A549 (cell line): Measurements from ENCODE around the gene FCN1. TPM values are rescaled to one million over a fixed set of nuclear protein-coding genes. Genes with fewer than 3 reads are reported as not detected.

Experiments
- ATAC-seq, 2 experiments: fragments of 200-7000 bp in 1 of 2; fragments of >200 bp in 1 of 2; cut with Nextera tagmentation in 1 of 2; cut with Tn5 transposase in 1 of 2; 3 replicates each; pipeline versions ENCODE4 v1.8.0 to v1.9.1; 2018 to 2020; ENCODE audit warnings: mild to moderate bottlenecking in 1 of 2, moderate library complexity in 1 of 2
- CTCF ChIA-PET: fragments of 300-600 bp; sonication (Branson Sonifier 250); formaldehyde crosslinking; extraction: SDS; loops from one replicate; lab custom pipeline; 2021; ENCODE audit warnings: antibody characterized with exemption, inconsistent platforms; lab: Yijun Ruan, JAX
- POLR2A ChIA-PET: fragments of 350-600 bp; formaldehyde crosslinking; extraction: SDS; loops from one replicate; lab custom pipeline; 2021; ENCODE audit warnings: antibody characterized with exemption, inconsistent platforms; lab: Yijun Ruan, JAX
- DNase-seq, 2 experiments: peaks; one replicate each; pipeline versions ENCODE4 v3.0.0 to v3.0.0-alpha.2; 2011 to 2016; ENCODE audit warnings: low read depth in 1 of 2, low spot score in 1 of 2
- FAIRE-seq: peaks from 2 replicates; lab custom pipeline; 2011; peaks lifted over from hg19 to GRCh38; lab: Jason Lieb, UNC
- H3K27ac ChIP-seq, 2 experiments: fragments of >200 bp; sonication (Bioruptor Twin); formaldehyde crosslinking; 3 replicates each; pipeline ENCODE4 v1.5.1; 2016 to 2017
- H3K4me1 ChIP-seq: fragments of >200 bp; sonication (Bioruptor Twin); formaldehyde crosslinking; 3 replicates; pipeline ENCODE4 v1.6.1; 2016
- H3K4me2 ChIP-seq: fragments of >200 bp; sonication (Bioruptor Twin); formaldehyde crosslinking; 3 replicates; pipeline ENCODE4 v1.6.1; 2016
- H3K4me3 ChIP-seq: fragments of >200 bp; sonication (Bioruptor Twin); formaldehyde crosslinking; 3 replicates; pipeline ENCODE4 v1.5.1; 2016
- H3K9me3 ChIP-seq: fragments of >200 bp; sonication (Bioruptor Twin); formaldehyde crosslinking; 3 replicates; pipeline ENCODE4 v1.6.1; 2016
- BHLHE40 ChIP-seq: IDR thresholded peaks from 2 replicates; pipeline ENCODE4 v1.6.1; 2012; ENCODE audit warnings: low read depth, low read length, inconsistent platforms
- CEBPB ChIP-seq, 2 experiments: fragments of >200 bp in 1 of 2; sonication (Bioruptor Twin) in 1 of 2; formaldehyde crosslinking in 1 of 2; IDR thresholded peaks; 2 replicates each; pipeline ENCODE4 v1.6.1; 2012 to 2016
- CHD4 ChIP-seq: fragments of 200-600 bp; sonication (generic); IDR thresholded peaks from 2 replicates; pipeline ENCODE4 v1.6.1; 2016; ENCODE audit warnings: antibody characterized with exemption, mild to moderate bottlenecking, borderline replicate concordance
- ESRRA ChIP-seq: fragments of 150-350 bp; IDR thresholded peaks from 2 replicates; pipeline ENCODE4 v1.6.1; 2014; ENCODE audit warnings: mild to moderate bottlenecking, low read length, borderline replicate concordance
- FOSB ChIP-seq: fragments of 250-450 bp; sonication (Bioruptor Pico); IDR thresholded peaks from 2 replicates; pipeline ENCODE4 v1.5.0; 2020; ENCODE audit warnings: mild to moderate bottlenecking, moderate library complexity
- FOSL2 ChIP-seq, 2 experiments: fragments of 450-650 bp in 1 of 2; fragments of >200 bp in 1 of 2; sonication (Bioruptor Twin) in 1 of 2; formaldehyde crosslinking; IDR thresholded peaks; 2 replicates each; pipeline versions ENCODE4 v1.5.0 to v1.6.1; 2016 to 2020; ENCODE audit warnings: mild to moderate bottlenecking in 1 of 2, moderate library complexity in 1 of 2
- FOXS1 ChIP-seq: fragments of 250-450 bp; sonication (Bioruptor Pico); IDR thresholded peaks from 2 replicates; pipeline ENCODE4 v1.5.0; 2020; ENCODE audit warnings: mild to moderate bottlenecking, moderate library complexity
- HES2 ChIP-seq: fragments of >200 bp; sonication (Bioruptor Twin); formaldehyde crosslinking; IDR thresholded peaks from 2 replicates; pipeline ENCODE4 v1.6.1; 2016
- JUNB ChIP-seq: fragments of >200 bp; sonication (Bioruptor Twin); formaldehyde crosslinking; IDR thresholded peaks from 2 replicates; pipeline ENCODE4 v1.6.1; 2016
- KDM5A ChIP-seq: fragments of 200-600 bp; sonication (generic); IDR thresholded peaks from 2 replicates; pipeline ENCODE4 v1.6.1; 2016; ENCODE audit warnings: antibody characterized with exemption, mild to moderate bottlenecking
- RAD21 ChIP-seq, 2 experiments: fragments of >200 bp in 1 of 2; sonication (Bioruptor Twin) in 1 of 2; formaldehyde crosslinking in 1 of 2; IDR thresholded peaks in 1 of 2; conservative IDR thresholded peaks in 1 of 2; 2 replicates in 1 of 2; 3 replicates in 1 of 2; pipeline ENCODE4 v1.6.1; 2012 to 2018; ENCODE audit warnings: inconsistent platforms in 1 of 2
- REST ChIP-seq: fragments of 200-600 bp; sonication (generic); IDR thresholded peaks from 2 replicates; pipeline ENCODE4 v1.6.1; 2016; ENCODE audit warnings: antibody characterized with exemption, mild to moderate bottlenecking, moderate library complexity
- SMC3 ChIP-seq: fragments of >200 bp; sonication (Bioruptor Twin); formaldehyde crosslinking; IDR thresholded peaks from 3 replicates; pipeline ENCODE4 v1.6.1; 2018; ENCODE audit warnings: inconsistent platforms
- SREBF2 ChIP-seq: fragments of 450-650 bp; IDR thresholded peaks from 2 replicates; pipeline ENCODE4 v1.6.1; 2014; ENCODE audit warnings: mild to moderate bottlenecking, moderate library complexity
- ZFP36 ChIP-seq: fragments of 450-650 bp; IDR thresholded peaks from 2 replicates; pipeline ENCODE4 v1.6.1; 2014; ENCODE audit warnings: borderline replicate concordance; ENCODE audit not compliant: partially characterized antibody
- WGBS: methylation state at CpG from one replicate; pipeline ENCODE4 v1.1.6; 2017; ENCODE audit errors: missing lambda C conversion rate; 5-methylcytosine and 5-hydroxymethylcytosine counted together
- polyA plus RNA-seq, 4 experiments: library from polyadenylated mRNA; depleted of rRNA in 3 of 4; stranded (reverse); fragments of >200 nt; fragmentation: RNase III in 1 of 4; extraction: RNeasy Plus Mini Kit Qiagen cat#74134 plus additional on column Dnase treatment in 1 of 4; gene quantifications; 2 replicates in 3 of 4; 3 replicates in 1 of 4; pipeline ENCODE4 v1.2.3, GENCODE V29; 2011 to 2017
- TF ChIP-seq, protein P1 (sequence below): fragments of 450-650 bp; IDR thresholded peaks from 2 replicates; pipeline ENCODE4 v1.6.1; 2014; ENCODE audit warnings: antibody characterized with exemption
- TF ChIP-seq, protein P2 (sequence below): IDR thresholded peaks from 2 replicates; pipeline ENCODE4 v1.6.1; 2012; ENCODE audit warnings: low read depth, borderline replicate concordance

Gene FCN1
- polyA plus RNA-seq, 2 of the 4 experiments (the other 2 are of a cell fraction) = not detected

DNA sequence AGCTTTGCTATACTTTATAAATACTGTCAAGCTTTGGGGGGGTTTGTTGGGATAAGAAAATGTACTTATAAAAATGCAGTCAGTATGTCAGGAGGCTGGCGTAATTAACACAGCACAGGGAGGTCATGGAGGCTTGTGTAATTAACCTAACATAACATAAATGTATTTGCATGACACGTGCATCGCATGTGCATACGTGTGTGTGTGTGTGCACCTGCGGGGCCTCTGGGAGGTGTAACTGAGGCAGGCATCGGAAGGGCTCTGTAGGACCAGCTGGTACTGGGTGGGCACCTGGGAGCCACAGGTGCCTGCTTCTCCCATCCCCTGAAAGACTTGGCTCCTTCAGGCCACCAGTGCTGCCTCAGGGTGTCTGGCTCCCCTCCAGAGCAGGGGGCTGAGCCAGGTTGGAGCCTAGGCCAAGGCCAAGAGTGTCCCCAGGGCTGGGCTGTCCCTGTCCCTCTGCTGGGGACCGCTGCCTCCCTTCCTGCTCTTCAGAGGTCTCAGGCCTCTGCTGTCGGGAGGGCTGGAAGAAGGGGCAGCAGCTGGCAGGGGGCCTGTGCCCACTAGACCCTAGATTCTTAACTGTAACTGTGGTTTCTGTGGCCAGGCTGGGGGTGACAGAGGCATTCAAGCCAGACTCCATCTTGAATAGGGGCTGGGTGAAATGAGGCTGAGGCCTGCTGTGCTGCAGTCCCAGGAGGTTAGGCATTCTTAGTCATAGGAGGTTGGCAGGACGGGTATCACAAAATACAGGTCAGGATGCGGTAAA is 28.1 kb downstream of the FCN1 start:
- Histone ChIP-seq H3K4me2 (no peak overlapping the region), H3K4me3 (no peak overlapping the region), H3K9me3 (peaks cover 2% of the 10 kb centered on the region; the same call in 1 of the 3 replicates), H3K27ac (peak overlapping the region in 1 of 2 experiments; percentile 47; a peak in 1 of 6 replicates), H3K4me1 (no peaks in the 10 kb centered on the region)
- WGBS = 82% methylated on average over 10 of the region's 10 CpGs
- ATAC-seq (no peak), DNase-seq (no peak), FAIRE-seq (no peak)
- ChIA-PET POLR2A (no interaction called here), CTCF (interaction anchor here (1.6 kb wide), 1 partner anchor 13 kb away, joined by 5 read pairs; no protein-coding TSS in a partner anchor)
- TF ChIP-seq HES2 = no peak
- TF ChIP-seq ZFP36 = no peak
- TF ChIP-seq ESRRA = no peak

DNA sequence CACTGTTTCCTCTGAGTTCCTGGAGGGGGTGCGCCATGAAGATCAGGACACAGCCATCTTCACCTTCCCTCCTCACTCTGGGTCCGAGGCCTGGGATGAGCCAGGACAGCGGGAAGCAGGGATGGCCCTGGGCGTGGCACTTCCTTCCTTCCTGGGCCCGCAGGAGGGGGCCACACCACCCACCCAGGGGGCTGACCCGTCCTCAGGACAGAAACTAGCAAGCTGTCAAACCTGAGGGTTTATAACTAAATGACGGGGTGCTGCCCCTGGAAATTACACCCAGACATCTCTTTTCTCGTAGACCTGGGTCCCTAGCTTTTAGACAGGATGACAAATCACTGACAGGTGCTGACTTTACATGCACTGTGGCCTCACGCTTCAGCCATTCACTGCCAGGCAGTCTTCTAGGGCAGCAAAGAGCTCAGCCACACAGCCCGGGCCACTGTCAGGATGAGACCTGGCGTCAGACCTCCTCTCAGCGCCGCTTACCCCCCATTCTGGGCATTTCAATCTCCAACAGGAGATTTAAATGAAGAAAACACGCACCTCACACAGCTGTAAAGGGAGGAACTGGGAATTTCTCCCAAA is 29.0 kb downstream of the FCN1 start:
- no peak for ATAC-seq
- no peak overlapping the region for H3K27ac ChIP-seq
- DNase-seq = no peak
- no peaks in the 10 kb centered on the region for H3K4me1 ChIP-seq
- ChIA-PET CTCF (interaction anchor here (1.4 to 1.6 kb wide), 2 partner anchors 12 to 15 kb away, joined by 5 read pairs; no protein-coding TSS in a partner anchor), POLR2A (interaction anchor here (0.6 kb wide), 1 partner anchor 11 kb away, joined by 3 read pairs; no protein-coding TSS in a partner anchor)
- H3K4me3 ChIP-seq = no peak overlapping the region
- 68% methylated on average over 10 of the region's 14 CpGs for WGBS
- TF ChIP-seq SREBF2 (no peak), KDM5A (no peak), BHLHE40 (no peak)
- TF ChIP-seq, protein P1, sequence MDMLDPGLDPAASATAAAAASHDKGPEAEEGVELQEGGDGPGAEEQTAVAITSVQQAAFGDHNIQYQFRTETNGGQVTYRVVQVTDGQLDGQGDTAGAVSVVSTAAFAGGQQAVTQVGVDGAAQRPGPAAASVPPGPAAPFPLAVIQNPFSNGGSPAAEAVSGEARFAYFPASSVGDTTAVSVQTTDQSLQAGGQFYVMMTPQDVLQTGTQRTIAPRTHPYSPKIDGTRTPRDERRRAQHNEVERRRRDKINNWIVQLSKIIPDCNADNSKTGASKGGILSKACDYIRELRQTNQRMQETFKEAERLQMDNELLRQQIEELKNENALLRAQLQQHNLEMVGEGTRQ = no peak
- no peak overlapping the region for H3K4me2 ChIP-seq
- H3K9me3 ChIP-seq = no peaks in the 10 kb centered on the region
- FAIRE-seq = no peak

- TF ChIP-seq ESRRA = no peak
- TF ChIP-seq, all 56 proteins: peak for 0
- ChIA-PET POLR2A (interaction anchor here (0.6 kb wide), 1 partner anchor 11 kb away, joined by 3 read pairs; no protein-coding TSS in a partner anchor), CTCF (interaction anchor here (1.4 to 1.6 kb wide), 2 partner anchors 11 to 14 kb away, joined by 5 read pairs; no protein-coding TSS in a partner anchor)
- Histone ChIP-seq H3K4me3 (no peak overlapping the region), H3K4me1 (no peaks in the 10 kb centered on the region), H3K4me2 (no peak overlapping the region), H3K27ac (no peak overlapping the region), H3K9me3 (no peaks in the 10 kb centered on the region)
- 73% methylated on average over 26 of the region's 27 CpGs for WGBS
- no peak for DNase-seq
- no peak for FAIRE-seq
- ATAC-seq = no peak; a peak in 1 of 6 replicates
Measured at GRCh38 chr9:134887686-134888602, 29.8 kb downstream of the FCN1 start.

DNA sequence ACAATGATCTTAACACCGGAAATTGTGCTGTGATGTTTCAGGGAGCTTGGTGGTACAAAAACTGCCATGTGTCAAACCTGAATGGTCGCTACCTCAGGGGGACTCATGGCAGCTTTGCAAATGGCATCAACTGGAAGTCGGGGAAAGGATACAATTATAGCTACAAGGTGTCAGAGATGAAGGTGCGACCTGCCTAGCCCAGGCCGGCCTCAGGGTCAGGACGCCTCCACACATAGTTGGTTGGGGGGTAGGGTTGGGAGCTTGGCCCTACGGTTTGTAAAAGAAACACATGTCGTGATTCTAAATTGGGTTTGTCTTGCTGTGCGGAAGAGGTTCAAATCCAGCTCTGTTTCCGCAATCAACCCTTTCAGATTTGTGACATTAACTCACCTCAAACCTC is 30.5 kb downstream of the FCN1 start:
- CTCF ChIA-PET = no interaction called here

More for the DNA sequence above, 30.5 kb downstream of the FCN1 start:
- FAIRE-seq (no peak), ATAC-seq (no peak), DNase-seq (no peak)
- H3K27ac ChIP-seq = no peak overlapping the region
- H3K9me3 ChIP-seq = no peaks in the 10 kb centered on the region
- 63% methylated on average over 10 of the region's 10 CpGs for WGBS
- H3K4me3 ChIP-seq = no peak overlapping the region
- POLR2A ChIA-PET = no interaction called here
- TF ChIP-seq, protein P2, sequence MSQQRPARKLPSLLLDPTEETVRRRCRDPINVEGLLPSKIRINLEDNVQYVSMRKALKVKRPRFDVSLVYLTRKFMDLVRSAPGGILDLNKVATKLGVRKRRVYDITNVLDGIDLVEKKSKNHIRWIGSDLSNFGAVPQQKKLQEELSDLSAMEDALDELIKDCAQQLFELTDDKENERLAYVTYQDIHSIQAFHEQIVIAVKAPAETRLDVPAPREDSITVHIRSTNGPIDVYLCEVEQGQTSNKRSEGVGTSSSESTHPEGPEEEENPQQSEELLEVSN = no peak
- TF ChIP-seq REST (no peak), ZFP36 (no peak), FOXS1 (CRISPR knock-in tag) (no peak), SMC3 (no peak), CEBPB (IDR thresholded peaks at IDR 0.05) (no peak), FOSL2 (IDR thresholded peaks at IDR 0.05) (no peak), FOSL2 (CRISPR knock-in tag; IDR thresholded peaks at IDR 0.05) (no peak), JUNB (no peak), RAD21 (conservative IDR thresholded peaks at IDR 0.05 in 1 of 2, IDR thresholded peaks at IDR 0.05 in 1 of 2) (no peak), FOSB (CRISPR knock-in tag) (no peak), CHD4 (no peak)
- no peaks in the 10 kb centered on the region for H3K4me1 ChIP-seq
- H3K4me2 ChIP-seq = no peak overlapping the region
